SK-MEL-5 (cell line): Measurements from ENCODE around the gene GRAMD2B. TPM values are rescaled to one million over a fixed set of nuclear protein-coding genes. Genes with fewer than 3 reads are reported as not detected.

Experiments used
- DNase-seq: peaks from one replicate; pipeline ENCODE4 v3.0.0-alpha.2; 2016; ENCODE audit warnings: low read depth, low spot score
- in situ Hi-C: cut with HindIII; loops from 2 replicates; pipeline ENCODE4 v1.10.0; 2016; ENCODE audit warnings: low sequenced_read_pairs, high pct_unique_total_duplicates, low pct_unique_long_range_greater_than_20kb
- total RNA-seq: library from RNA; depleted of rRNA; stranded (reverse); fragments of >200 nt; shearing (Covaris generic); gene quantifications from 2 replicates; pipeline ENCODE4 v1.2.3, GENCODE V29; 2014

GRAMD2B gene
- total RNA-seq, 1 experiment from 2014 or later: 3.2 TPM

GRCh38 chr5:126400621-126401251, 22.5 kb upstream of the GRAMD2B start:
- no peak for DNase-seq
- in situ Hi-C loops: no loop called here

- in situ Hi-C loops: no loop called here
Observed at GRCh38 chr5:126402621-126403555, 20.3 kb upstream of the GRAMD2B start.

GRCh38 chr5:126403876-126404275, 19.3 kb upstream of the GRAMD2B start:
- in situ Hi-C loops: no loop called here
- no peak for DNase-seq

More at GRCh38 chr5:126402621-126403555, 20.3 kb upstream of the GRAMD2B start:
- DNase-seq: no peak

GRCh38 chr5:126410623-126411022, 12.6 kb upstream of the GRAMD2B start:
- no peak for DNase-seq
- in situ Hi-C loops: no loop called here

- in situ Hi-C loops: no loop called here
- no peak for DNase-seq
Observed at GRCh38 chr5:126413856-126414255, 9.4 kb upstream of the GRAMD2B start.

GRCh38 chr5:126414874-126415502, 8.2 kb upstream of the GRAMD2B start:
- DNase-seq: peak; percentile 71
- in situ Hi-C loops: no loop called here

- in situ Hi-C loops: no loop called here
- no peak for DNase-seq
Observed at GRCh38 chr5:126415789-126416188, 7.4 kb upstream of the GRAMD2B start.

- DNase-seq: no peak
Observed at GRCh38 chr5:126416266-126416925, 6.8 kb upstream of the GRAMD2B start.

GRCh38 chr5:126417178-126417577, 6.0 kb upstream of the GRAMD2B start:
- no peak for DNase-seq
- in situ Hi-C loops: no loop called here

More at GRCh38 chr5:126416266-126416925, 6.8 kb upstream of the GRAMD2B start:
- in situ Hi-C loops: no loop called here

GRCh38 chr5:126419102-126419501, 4.1 kb upstream of the GRAMD2B start:
- DNase-seq: no peak
- in situ Hi-C loops: no loop called here

- DNase-seq: no peak
- in situ Hi-C loops: no loop called here
Observed at GRCh38 chr5:126428421-126428820, 5.2 kb downstream of the GRAMD2B start.

- in situ Hi-C loops: no loop called here
- DNase-seq: no peak
Observed at GRCh38 chr5:126430631-126431030, 7.4 kb downstream of the GRAMD2B start.

GRCh38 chr5:126433701-126434100, 10.5 kb downstream of the GRAMD2B start:
- DNase-seq: no peak
- in situ Hi-C loops: no loop called here

- DNase-seq: no peak
- in situ Hi-C loops: no loop called here
Observed at GRCh38 chr5:126435261-126435660, 12.1 kb downstream of the GRAMD2B start.

- in situ Hi-C loops: no loop called here
- DNase-seq: no peak
Observed at GRCh38 chr5:126435714-126436113, 12.5 kb downstream of the GRAMD2B start.

GRCh38 chr5:126437721-126438120, 14.5 kb downstream of the GRAMD2B start:
- in situ Hi-C loops: no loop called here
- no peak for DNase-seq

- in situ Hi-C loops: no loop called here
- DNase-seq: no peak
Observed at GRCh38 chr5:126438267-126438666, 15.1 kb downstream of the GRAMD2B start.

GRCh38 chr5:126438868-126439267, 15.7 kb downstream of the GRAMD2B start:
- in situ Hi-C loops: no loop called here
- DNase-seq: peak; percentile 49
